ENCODE data around the gene TLR9. TPM values are rescaled to one million over a fixed set of nuclear protein-coding genes. Genes with fewer than 3 reads are reported as not detected.
A peak's percentile ranks its signal among the peaks of the same experiment; 100 is the strongest.

The TLR9 gene
- total RNA-seq, 1 experiment from 2014 or later, result 0.44 TPM

GRCh38 chr3:52229656-52230055, 4.2 kb upstream of the TLR9 start:
- intact Hi-C loops (cut with micrococcal nuclease; ENCODE audit: unreplicated experiment), result loop anchor here (5.0 kb wide), 1 partner anchor 158 kb away; no protein-coding TSS in a partner anchor
- H3K9me3 ChIP-seq (ENCODE audit: insufficient read depth, low read depth), result no peaks in the 10 kb centered on the region
- BruUV-seq (replicated peaks), result no TSS peak
- H3K4me3 ChIP-seq, result no peak overlapping the region
- H3K9me2 ChIP-seq (ENCODE audit: insufficient read depth), result no peaks in the 10 kb centered on the region
- POLR2A ChIA-PET (ENCODE audit: unreplicated experiment), result interaction anchor here (0.5 kb wide), 1 partner anchor 1605 kb away, joined by 3 read pairs; no protein-coding TSS in a partner anchor
- no peak overlapping the region for H3K4me2 ChIP-seq
- CTCF ChIA-PET, result no interaction called here
- peaks cover 7% of the 10 kb centered on the region; the same call in 1 of the 2 replicates for H3K36me3 ChIP-seq (ENCODE audit: low read depth)
- H3F3A ChIP-seq (ENCODE audit: insufficient read depth, low read depth), result 0 out of 2 replicates have a peak, but pooled peaks cover 3% of the 10 kb centered on the region
- DNase-seq, result no peak
- peaks cover under 1% of the 10 kb centered on the region for H3K79me2 ChIP-seq (ENCODE audit: low read depth)
- H2AFZ ChIP-seq, result no peak overlapping the region
- TF ChIP-seq CTCF (conservative IDR thresholded peaks at IDR 0.05), result no peak
- no peak for TF ChIP-seq EZH2 (IDR thresholded peaks at IDR 0.05; ENCODE audit: low read depth)
- peaks cover 9% of the 10 kb centered on the region for H4K20me1 ChIP-seq (ENCODE audit: insufficient read depth)
- no peaks in the 10 kb centered on the region for H3K27me3 ChIP-seq (ENCODE audit: insufficient read depth, low read depth)
- H3K27ac ChIP-seq, result no peak overlapping the region
- H3K4me1 ChIP-seq (replicated peaks; ENCODE audit: insufficient read depth), result no peaks in the 10 kb centered on the region

- H3K36me3 ChIP-seq (ENCODE audit: low read depth), result peaks cover 7% of the 10 kb centered on the region; the same call in 1 of the 2 replicates
- H3K4me1 ChIP-seq (replicated peaks; ENCODE audit: insufficient read depth), result no peaks in the 10 kb centered on the region
- H4K20me1 ChIP-seq (ENCODE audit: insufficient read depth), result peaks cover 9% of the 10 kb centered on the region
- 0 out of 2 replicates have a peak, but pooled peaks cover 3% of the 10 kb centered on the region for H3F3A ChIP-seq (ENCODE audit: insufficient read depth, low read depth)
- H3K79me2 ChIP-seq (ENCODE audit: low read depth), result no peaks in the 10 kb centered on the region; the same call in 1 of the 2 replicates
- no peak overlapping the region for H3K4me3 ChIP-seq
- no peaks in the 10 kb centered on the region for H3K9me2 ChIP-seq (ENCODE audit: insufficient read depth)
- intact Hi-C loops (cut with micrococcal nuclease; ENCODE audit: unreplicated experiment), result no loop called here
- H2AFZ ChIP-seq, result no peak overlapping the region
- DNase-seq, result no peak
- POLR2A ChIA-PET (ENCODE audit: unreplicated experiment), result no interaction called here
- H3K9me3 ChIP-seq (ENCODE audit: insufficient read depth, low read depth), result no peaks in the 10 kb centered on the region
- H3K27me3 ChIP-seq (ENCODE audit: insufficient read depth, low read depth), result no peaks in the 10 kb centered on the region
- TF ChIP-seq EZH2 (IDR thresholded peaks at IDR 0.05; ENCODE audit: low read depth) (no peak), CTCF (conservative IDR thresholded peaks at IDR 0.05) (no peak)
- CTCF ChIA-PET, result no interaction called here
- no peak overlapping the region for H3K4me2 ChIP-seq
- TSS peak; percentile 28 for BruUV-seq (replicated peaks)
- no peak overlapping the region for H3K27ac ChIP-seq
These were observed 3.4 kb upstream of the TLR9 start for GRCh38 chr3:52228751-52229291.

- Histone ChIP-seq H3K27ac (no peak overlapping the region), H4K20me1 (ENCODE audit: insufficient read depth) (peaks cover 9% of the 10 kb centered on the region), H3K4me3 (no peak overlapping the region), H2AFZ (no peak overlapping the region), H3K9me3 (ENCODE audit: insufficient read depth, low read depth) (no peaks in the 10 kb centered on the region), H3K4me1 (replicated peaks; ENCODE audit: insufficient read depth) (no peaks in the 10 kb centered on the region), H3K9me2 (ENCODE audit: insufficient read depth) (no peaks in the 10 kb centered on the region), H3K4me2 (no peak overlapping the region), H3F3A (ENCODE audit: insufficient read depth, low read depth) (0 out of 2 replicates have a peak, but pooled peaks cover 3% of the 10 kb centered on the region), H3K79me2 (ENCODE audit: low read depth) (no peaks in the 10 kb centered on the region; the same call in 1 of the 2 replicates), H3K27me3 (ENCODE audit: insufficient read depth, low read depth) (no peaks in the 10 kb centered on the region), H3K36me3 (ENCODE audit: low read depth) (peaks cover 7% of the 10 kb centered on the region; the same call in 1 of the 2 replicates)
- intact Hi-C loops (cut with micrococcal nuclease; ENCODE audit: unreplicated experiment), result no loop called here
- DNase-seq, result no peak
- TF ChIP-seq EZH2 (IDR thresholded peaks at IDR 0.05; ENCODE audit: low read depth), result no peak
- TF ChIP-seq CTCF (conservative IDR thresholded peaks at IDR 0.05), result no peak
- no TSS peak for BruUV-seq (replicated peaks)
- ChIA-PET POLR2A (ENCODE audit: unreplicated experiment) (no interaction called here), CTCF (no interaction called here)
These were observed 2.8 kb upstream of the TLR9 start for GRCh38 chr3:52228266-52228665.
